Liver (tissue), 9 donors: Measurements from ENCODE around the gene LDLRAD4. TPM values are rescaled to one million over a fixed set of nuclear protein-coding genes. Genes with fewer than 3 reads are reported as not detected.

ENCODE experiments used
- DNase-seq: peaks from one replicate; pipeline ENCODE4 v3.0.0-alpha.2; 2017; ENCODE audit warnings: low spot score
- H3K27ac ChIP-seq, 2 donors: one replicate each; pipeline ENCODE4 v1.7.0; 2013; ENCODE audit warnings: inconsistent platforms in 2 of 2, low read length in 2 of 2, control low read depth in 1 of 2, low read depth in 1 of 2, mild to moderate bottlenecking in 1 of 2
- H3K27me3 ChIP-seq, 4 donors: one replicate each; pipeline versions ENCODE4 v1.6.1 to v1.7.0; 2013; ENCODE audit warnings: low read length in 3 of 4, inconsistent platforms in 1 of 4, mild to moderate bottlenecking in 1 of 4, moderate library complexity in 1 of 4; ENCODE audit not compliant: control insufficient read depth in 4 of 4, insufficient read depth in 4 of 4
- H3K36me3 ChIP-seq, 4 donors: one replicate each; pipeline versions ENCODE4 v1.6.1 to v1.7.0; 2013; ENCODE audit warnings: low read length in 3 of 4, mild to moderate bottlenecking in 3 of 4, low read depth in 1 of 4, moderate library complexity in 1 of 4; ENCODE audit not compliant: control insufficient read depth in 4 of 4, insufficient read depth in 3 of 4
- H3K4me1 ChIP-seq, 4 donors: one replicate each; pipeline versions ENCODE4 v1.6.1 to v1.7.0; 2013; ENCODE audit warnings: low read length in 3 of 4, mild to moderate bottlenecking in 3 of 4, moderate library complexity in 1 of 4; ENCODE audit not compliant: control insufficient read depth in 4 of 4, insufficient read depth in 4 of 4
- H3K4me3 ChIP-seq, 3 donors: one replicate each; pipeline versions ENCODE4 v1.6.1 to v1.7.0; 2013; ENCODE audit warnings: low read length in 3 of 3, control low read depth in 1 of 3, low read depth in 1 of 3, mild to moderate bottlenecking in 1 of 3
- H3K9ac ChIP-seq, 2 donors: one replicate each; pipeline ENCODE4 v1.7.0; 2013; ENCODE audit warnings: low read length in 2 of 2, mild to moderate bottlenecking in 2 of 2, moderate library complexity in 2 of 2, control low read depth in 1 of 2, low read depth in 1 of 2
- H3K9me3 ChIP-seq, 4 donors: one replicate each; pipeline versions ENCODE4 v1.6.1 to v1.7.0; 2013; ENCODE audit warnings: low read length in 3 of 4; ENCODE audit not compliant: control insufficient read depth in 4 of 4
- ATF3 ChIP-seq: IDR thresholded peaks from 2 replicates; pipeline ENCODE4 v1.6.1; 2016; ENCODE audit warnings: antibody characterized with exemption
- CTCF ChIP-seq: fragments of 150-350 bp; IDR thresholded peaks from 2 replicates; pipeline ENCODE4 v1.5.1; 2017; ENCODE audit warnings: improper control_type of control experiment, low read depth, low read length; ENCODE audit not compliant: missing input control
- EGR1 ChIP-seq, 2 donors: IDR thresholded peaks; 2 replicates each; pipeline ENCODE4 v1.6.1; 2016 to 2018; ENCODE audit warnings: antibody characterized with exemption in 2 of 2, low read depth in 2 of 2
- FOXA1 ChIP-seq: IDR thresholded peaks from 2 replicates; pipeline ENCODE4 v1.6.1; 2016; ENCODE audit warnings: antibody characterized with exemption
- FOXA2 ChIP-seq: IDR thresholded peaks from 2 replicates; pipeline ENCODE4 v1.6.1; 2016; ENCODE audit warnings: antibody characterized with exemption
- HNF4A ChIP-seq, 2 donors: conservative IDR thresholded peaks; 2 replicates each; pipeline ENCODE4 v1.6.1; 2016; ENCODE audit warnings: antibody characterized with exemption in 2 of 2, mild to moderate bottlenecking in 2 of 2
- JUND ChIP-seq, 2 donors: IDR thresholded peaks; 2 replicates each; pipeline ENCODE4 v1.6.1; 2016; ENCODE audit warnings: antibody characterized with exemption in 2 of 2
- MAX ChIP-seq: IDR thresholded peaks from 2 replicates; pipeline ENCODE4 v1.6.1; 2016; ENCODE audit warnings: antibody characterized with exemption
- NR2F2 ChIP-seq: IDR thresholded peaks from 2 replicates; pipeline ENCODE4 v1.6.1; 2016; ENCODE audit warnings: antibody characterized with exemption
- RAD21 ChIP-seq, 2 donors: IDR thresholded peaks; 2 replicates each; pipeline ENCODE4 v1.6.1; 2016; ENCODE audit warnings: antibody characterized with exemption in 2 of 2, mild to moderate bottlenecking in 2 of 2
- SP1 ChIP-seq: IDR thresholded peaks from 2 replicates; pipeline ENCODE4 v1.6.1; 2018; ENCODE audit warnings: antibody characterized with exemption, mild to moderate bottlenecking
- YY1 ChIP-seq: IDR thresholded peaks from 2 replicates; pipeline ENCODE4 v1.6.1; 2016; ENCODE audit warnings: antibody characterized with exemption, mild to moderate bottlenecking
- ZBTB33 ChIP-seq: IDR thresholded peaks from 2 replicates; pipeline ENCODE4 v1.6.1; 2016; ENCODE audit warnings: antibody characterized with exemption
- WGBS: extraction: QIAGEN DNeasy Blood & Tissue Kit; methylation state at CpG from one replicate; pipeline ENCODE4 v1.1.7; 2013; 5-methylcytosine and 5-hydroxymethylcytosine counted together
- polyA plus RNA-seq, 2 donors: library from polyadenylated mRNA; stranded (reverse) in 1 of 2; unstranded in 1 of 2; fragments of 200-250 nt in 1 of 2; fragments of >200 nt in 1 of 2; fragmentation: Nextera tagmentation in 1 of 2; extraction: Ambion mirVana in 1 of 2; gene quantifications; one replicate each; pipeline versions ENCODE4 v1.2.1 to v1.2.3, GENCODE V29; 2013 to 2015
- total RNA-seq, 2 donors: library from RNA; depleted of rRNA; stranded (reverse); fragments of >200 nt; gene quantifications; one replicate each; pipeline ENCODE4 v1.2.3, GENCODE V29; 2014
- donor health status: healthy.
- donor health status: healthy.
- donor health status: healthy.
- donor health status: healthy.
- donor health status: healthy.

LDLRAD4 gene
- total and polyA plus RNA-seq, 4 donors, result 4.8 to 41.7 (median 12.7) TPM

DNA sequence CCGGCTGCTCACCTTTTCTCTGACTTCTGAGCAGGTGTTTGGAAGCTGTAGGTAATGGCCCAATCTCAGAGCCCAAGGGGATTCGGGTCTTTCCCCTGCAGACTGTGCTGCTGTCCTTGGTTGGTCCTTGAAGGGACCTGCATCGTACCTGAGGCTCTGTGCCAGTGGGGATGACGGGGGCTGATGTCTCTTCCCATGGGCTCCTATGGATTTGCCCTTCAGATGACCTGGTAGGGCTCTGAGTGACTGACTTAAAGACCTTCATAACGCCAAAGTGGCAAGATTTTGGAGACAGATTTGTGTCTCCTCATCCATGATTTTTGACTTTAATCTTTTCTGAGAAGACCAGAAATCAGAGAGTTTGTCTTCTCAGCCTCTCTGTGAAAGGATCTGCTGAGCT, 341.7 kb downstream of the LDLRAD4 start (continued):
- TF ChIP-seq ZBTB33 (no peak), FOXA2 (no peak)

DNA sequence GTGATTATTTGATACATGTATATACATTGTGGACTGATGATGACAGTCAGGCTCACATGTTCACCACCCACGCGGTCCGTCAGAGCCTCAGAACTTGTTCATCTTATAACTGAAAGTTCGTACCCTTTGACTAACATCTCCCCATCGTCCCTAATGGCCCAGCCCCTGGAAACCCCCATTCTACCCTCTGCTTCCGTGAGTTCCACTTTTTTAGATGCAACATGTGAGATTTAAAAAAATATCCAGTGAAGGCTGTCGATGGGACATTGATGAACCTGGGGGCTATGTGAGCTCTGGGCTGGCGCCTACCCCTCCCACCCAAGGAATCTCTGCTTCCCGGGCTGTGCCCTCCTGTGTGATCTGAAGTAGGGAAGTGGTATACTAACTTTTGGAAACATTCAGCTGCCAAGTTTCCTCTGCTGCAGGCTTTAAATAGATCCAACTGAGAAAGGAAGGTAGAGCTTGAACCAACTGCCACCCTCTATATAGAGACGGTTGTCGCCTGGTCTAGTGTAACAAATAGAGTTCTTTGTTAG, 344.0 kb downstream of the LDLRAD4 start:
- no peaks in the 10 kb centered on the region for H3K9me3 ChIP-seq
- no peaks in the 10 kb centered on the region for H3K27me3 ChIP-seq
- no peak overlapping the region for H3K4me3 ChIP-seq
- no peaks in the 10 kb centered on the region for H3K36me3 ChIP-seq
- DNase-seq, result no peak
- whole genome bisulfite sequencing, result 71% methylated on average over 11 of the region's 11 CpGs
- H3K9ac ChIP-seq, result no peak overlapping the region
- no peak for TF ChIP-seq CTCF
- TF ChIP-seq ZBTB33, result no peak
- no peak for TF ChIP-seq NR2F2
- peaks cover 0 to 25% (median 16%) of the 10 kb centered on the region in 4 donors for H3K4me1 ChIP-seq
- H3K27ac ChIP-seq, result no peak overlapping the region

GRCh38 chr18:13563390-13563805, 344.8 kb downstream of the LDLRAD4 start:
- DNase-seq, result no peak
- TF ChIP-seq MAX, result no peak
- no peak for TF ChIP-seq FOXA1
- peak; percentile 16 for TF ChIP-seq SP1
- TF ChIP-seq ATF3, result no peak
- no peak for TF ChIP-seq EGR1 (IDR thresholded peaks at IDR 0.05; ENCODE audit: low read depth in 2 of 2)
- no peak for TF ChIP-seq HNF4A (conservative IDR thresholded peaks at IDR 0.05)
- TF ChIP-seq JUND (IDR thresholded peaks at IDR 0.05), result no peak
- TF ChIP-seq RAD21 (IDR thresholded peaks at IDR 0.05), result no peak
- TF ChIP-seq YY1, result peak; percentile 11
- H3K4me3 ChIP-seq, result no peak overlapping the region
- peaks cover 0 to 19% (median 9%) of the 10 kb centered on the region in 4 donors for H3K4me1 ChIP-seq
- H3K36me3 ChIP-seq, result no peaks in the 10 kb centered on the region
- no peak overlapping the region for H3K27ac ChIP-seq
- H3K27me3 ChIP-seq, result no peaks in the 10 kb centered on the region
- 73% methylated on average over 9 of the region's 9 CpGs for WGBS
- no peaks in the 10 kb centered on the region for H3K9me3 ChIP-seq
- no peak overlapping the region for H3K9ac ChIP-seq
